ENCODE results near the gene PTPN18.

GRCh38 chr2:130319536-130319935 is 36.3 kb upstream of the PTPN18 start:
- TF ChIP-seq SP1 (IDR thresholded peaks at IDR 0.05) (no peak), ZNF384 (IDR thresholded peaks at IDR 0.05) (no peak)

All from HEK293T (cell line).